ENCODE measurements around the gene MYCBP. TPM values are rescaled to one million over a fixed set of nuclear protein-coding genes. Genes with fewer than 3 reads are reported as not detected.
A peak's percentile ranks its signal among the peaks of the same experiment; 100 is the strongest.

The MYCBP gene
- total RNA-seq, 1 donor from 2014 or later: 28.9 TPM

DNA sequence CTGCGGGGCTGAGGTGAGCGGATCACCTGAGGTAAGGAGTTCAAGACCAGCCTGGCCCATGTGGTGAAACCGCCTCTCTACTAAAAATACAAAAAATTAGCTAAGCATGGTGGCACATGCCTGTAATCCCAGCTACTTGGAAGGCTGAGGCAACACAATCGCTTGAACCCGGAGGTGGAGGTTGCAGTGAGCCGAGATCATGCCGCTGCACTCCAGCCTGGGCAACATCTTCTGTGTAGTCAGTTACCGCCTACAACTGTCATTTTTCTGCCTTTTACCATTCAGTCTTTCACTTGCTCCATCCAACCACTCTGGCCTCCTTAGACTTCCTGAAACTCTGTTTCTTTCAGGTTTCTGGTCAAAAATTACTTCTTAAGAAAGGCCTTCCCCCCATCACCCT, 2.2 kb downstream of the MYCBP start:
- no peak for TF ChIP-seq EZH2 (IDR thresholded peaks at IDR 0.05; ENCODE audit: insufficient read depth, low read length)
- TF ChIP-seq, protein P1, sequence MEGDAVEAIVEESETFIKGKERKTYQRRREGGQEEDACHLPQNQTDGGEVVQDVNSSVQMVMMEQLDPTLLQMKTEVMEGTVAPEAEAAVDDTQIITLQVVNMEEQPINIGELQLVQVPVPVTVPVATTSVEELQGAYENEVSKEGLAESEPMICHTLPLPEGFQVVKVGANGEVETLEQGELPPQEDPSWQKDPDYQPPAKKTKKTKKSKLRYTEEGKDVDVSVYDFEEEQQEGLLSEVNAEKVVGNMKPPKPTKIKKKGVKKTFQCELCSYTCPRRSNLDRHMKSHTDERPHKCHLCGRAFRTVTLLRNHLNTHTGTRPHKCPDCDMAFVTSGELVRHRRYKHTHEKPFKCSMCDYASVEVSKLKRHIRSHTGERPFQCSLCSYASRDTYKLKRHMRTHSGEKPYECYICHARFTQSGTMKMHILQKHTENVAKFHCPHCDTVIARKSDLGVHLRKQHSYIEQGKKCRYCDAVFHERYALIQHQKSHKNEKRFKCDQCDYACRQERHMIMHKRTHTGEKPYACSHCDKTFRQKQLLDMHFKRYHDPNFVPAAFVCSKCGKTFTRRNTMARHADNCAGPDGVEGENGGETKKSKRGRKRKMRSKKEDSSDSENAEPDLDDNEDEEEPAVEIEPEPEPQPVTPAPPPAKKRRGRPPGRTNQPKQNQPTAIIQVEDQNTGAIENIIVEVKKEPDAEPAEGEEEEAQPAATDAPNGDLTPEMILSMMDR (IDR thresholded peaks at IDR 0.05; ENCODE audit: insufficient read depth, low read depth, low read length): no peak
- peaks cover 11% of the 10 kb centered on the region for H3K4me1 ChIP-seq (ENCODE audit: insufficient read depth, low read length)
- no peak overlapping the region for H3K4me3 ChIP-seq (ENCODE audit: insufficient read depth, low read depth, low read length)
- H3K4me3 Mint-ChIP-seq (ENCODE audit: unreplicated experiment): peak overlapping the region; percentile 67
- H3K9me3 ChIP-seq (ENCODE audit: insufficient read depth, low read depth, low read length): no peaks in the 10 kb centered on the region
- DNase-seq (ENCODE audit: low read depth): no peak
- H3K27ac Mint-ChIP-seq (ENCODE audit: unreplicated experiment): no peak overlapping the region
- FAIRE-seq: no peak
- peaks cover 17% of the 10 kb centered on the region for H4K20me1 ChIP-seq (ENCODE audit: insufficient read depth, low read length)
- peaks cover 52% of the 10 kb centered on the region for H3K79me2 ChIP-seq (ENCODE audit: insufficient read depth, low read length)
- no peaks in the 10 kb centered on the region for H3K27me3 ChIP-seq (ENCODE audit: insufficient read depth, low read length)
- peaks cover 2% of the 10 kb centered on the region for H3K36me3 Mint-ChIP-seq (ENCODE audit: low read depth, unreplicated experiment)
- H3K9me3 Mint-ChIP-seq (ENCODE audit: unreplicated experiment): no peaks in the 10 kb centered on the region
- H2AFZ ChIP-seq (ENCODE audit: low read depth, low read length): no peak overlapping the region
- no peaks in the 10 kb centered on the region for H3K27me3 Mint-ChIP-seq (ENCODE audit: low read depth, unreplicated experiment)
- no peak overlapping the region for H3K4me2 ChIP-seq (ENCODE audit: low read length)
- H3K27ac ChIP-seq (ENCODE audit: low read depth, low read length): no peak overlapping the region
- peaks cover 6% of the 10 kb centered on the region for H3K4me1 Mint-ChIP-seq (ENCODE audit: low read depth, unreplicated experiment)
- H3K9ac ChIP-seq (ENCODE audit: low read length): no peak overlapping the region
- H3K36me3 ChIP-seq (ENCODE audit: insufficient read depth, low read length): no peaks in the 10 kb centered on the region

DNA sequence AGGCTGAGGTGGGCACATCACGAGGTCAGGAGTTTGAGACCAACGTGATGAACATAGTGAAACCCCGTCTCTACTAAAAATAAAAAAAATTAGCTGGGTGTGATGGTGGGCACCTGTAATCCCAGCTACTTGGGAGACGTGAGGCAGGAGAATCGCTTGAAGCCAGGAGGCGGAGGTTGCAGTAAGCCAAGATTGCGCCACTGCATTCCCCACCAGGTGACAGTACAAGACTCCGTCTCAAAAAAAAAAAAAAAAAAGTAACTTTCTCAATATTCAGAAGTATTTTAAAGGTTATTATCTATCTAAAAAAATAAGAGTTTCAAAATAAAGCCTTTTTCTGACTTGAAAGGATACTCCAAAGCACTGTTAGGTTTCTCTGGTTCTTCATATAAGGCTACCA, 5.9 kb downstream of the MYCBP start:
- H3K36me3 Mint-ChIP-seq (ENCODE audit: low read depth, unreplicated experiment): no peaks in the 10 kb centered on the region
- H3K27me3 Mint-ChIP-seq (ENCODE audit: low read depth, unreplicated experiment): no peaks in the 10 kb centered on the region
- Histone ChIP-seq H3K36me3 (ENCODE audit: insufficient read depth, low read length) (peaks cover 5% of the 10 kb centered on the region), H3K4me1 (ENCODE audit: insufficient read depth, low read length) (peaks cover 2% of the 10 kb centered on the region), H3K4me3 (ENCODE audit: insufficient read depth, low read depth, low read length) (no peak overlapping the region), H2AFZ (ENCODE audit: low read depth, low read length) (no peak overlapping the region), H3K4me2 (ENCODE audit: low read length) (no peak overlapping the region), H4K20me1 (ENCODE audit: insufficient read depth, low read length) (peaks cover 16% of the 10 kb centered on the region), H3K9ac (ENCODE audit: low read length) (no peak overlapping the region), H3K27me3 (ENCODE audit: insufficient read depth, low read length) (no peaks in the 10 kb centered on the region), H3K27ac (ENCODE audit: low read depth, low read length) (no peak overlapping the region), H3K9me3 (ENCODE audit: insufficient read depth, low read depth, low read length) (no peaks in the 10 kb centered on the region), H3K79me2 (ENCODE audit: insufficient read depth, low read length) (peaks cover 42% of the 10 kb centered on the region)
- DNase-seq (ENCODE audit: low read depth): no peak
- H3K4me1 Mint-ChIP-seq (ENCODE audit: low read depth, unreplicated experiment): peaks cover 9% of the 10 kb centered on the region
- H3K9me3 Mint-ChIP-seq (ENCODE audit: unreplicated experiment): no peaks in the 10 kb centered on the region
- H3K4me3 Mint-ChIP-seq (ENCODE audit: unreplicated experiment): no peak overlapping the region
- H3K27ac Mint-ChIP-seq (ENCODE audit: unreplicated experiment): no peak overlapping the region
- no peak for FAIRE-seq
- TF ChIP-seq, protein P1 (IDR thresholded peaks at IDR 0.05; ENCODE audit: insufficient read depth, low read depth, low read length): no peak
- TF ChIP-seq EZH2 (IDR thresholded peaks at IDR 0.05; ENCODE audit: insufficient read depth, low read length): no peak

DNA sequence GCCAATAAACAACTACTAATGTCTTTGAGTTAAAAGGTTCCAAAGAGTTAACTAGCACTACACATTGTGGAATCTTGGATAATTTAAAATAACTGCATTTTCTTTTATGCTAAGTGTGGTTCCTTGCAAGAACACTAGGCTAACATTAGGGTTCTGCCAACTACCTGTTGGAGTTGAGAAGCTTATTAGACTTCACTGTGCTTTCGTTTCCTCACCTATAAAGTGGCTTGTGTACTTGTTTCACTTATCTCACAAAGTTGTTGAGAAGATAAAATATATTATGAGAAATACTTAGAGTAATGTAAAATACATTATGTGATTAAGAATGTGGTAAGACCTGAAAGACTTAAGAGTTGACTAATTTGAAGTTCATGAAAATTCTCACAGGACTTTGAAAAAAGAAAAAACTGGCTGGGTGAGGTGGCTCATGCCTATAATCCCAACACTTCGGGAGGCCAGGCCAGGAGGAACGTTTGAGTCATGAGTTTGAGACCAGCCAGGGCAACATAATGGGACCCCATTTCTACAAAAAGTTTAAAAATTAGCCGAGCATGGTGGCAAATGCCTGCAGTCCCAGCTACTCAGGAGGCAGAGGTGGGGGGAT, 7.9 kb downstream of the MYCBP start:
- DNase-seq (ENCODE audit: low read depth): no peak
- Mint-ChIP-seq H3K9me3 (ENCODE audit: unreplicated experiment) (no peaks in the 10 kb centered on the region), H3K4me1 (ENCODE audit: low read depth, unreplicated experiment) (peaks cover 4% of the 10 kb centered on the region), H3K36me3 (ENCODE audit: low read depth, unreplicated experiment) (no peaks in the 10 kb centered on the region), H3K27ac (ENCODE audit: unreplicated experiment) (no peak overlapping the region), H3K27me3 (ENCODE audit: low read depth, unreplicated experiment) (no peaks in the 10 kb centered on the region), H3K4me3 (ENCODE audit: unreplicated experiment) (no peak overlapping the region)
- no peak for TF ChIP-seq EZH2 (IDR thresholded peaks at IDR 0.05; ENCODE audit: insufficient read depth, low read length)
- TF ChIP-seq, protein P1 (IDR thresholded peaks at IDR 0.05; ENCODE audit: insufficient read depth, low read depth, low read length): no peak
- H3K36me3 ChIP-seq (ENCODE audit: insufficient read depth, low read length): peaks cover 5% of the 10 kb centered on the region
- H3K4me3 ChIP-seq (ENCODE audit: insufficient read depth, low read depth, low read length): no peak overlapping the region
- no peak overlapping the region for H3K9ac ChIP-seq (ENCODE audit: low read length)
- H2AFZ ChIP-seq (ENCODE audit: low read depth, low read length): no peak overlapping the region
- no peaks in the 10 kb centered on the region for H3K27me3 ChIP-seq (ENCODE audit: insufficient read depth, low read length)
- H4K20me1 ChIP-seq (ENCODE audit: insufficient read depth, low read length): peaks cover 9% of the 10 kb centered on the region
- H3K27ac ChIP-seq (ENCODE audit: low read depth, low read length): no peak overlapping the region
- H3K4me2 ChIP-seq (ENCODE audit: low read length): no peak overlapping the region
- peaks cover under 1% of the 10 kb centered on the region for H3K4me1 ChIP-seq (ENCODE audit: insufficient read depth, low read length)
- no peak for FAIRE-seq
- peaks cover 35% of the 10 kb centered on the region for H3K79me2 ChIP-seq (ENCODE audit: insufficient read depth, low read length)
- H3K9me3 ChIP-seq (ENCODE audit: insufficient read depth, low read depth, low read length): no peaks in the 10 kb centered on the region

All from astrocyte (in vitro differentiated cells and primary cell).